ENCODE results near the gene MDFIC.
A peak's percentile ranks its signal among the peaks of the same experiment; 100 is the strongest.

MDFIC gene

GRCh38 chr7:114928060-114928459 is 6.2 kb downstream of the MDFIC start:
- DNase-seq (ENCODE audit: low spot score): no peak

- no peak for DNase-seq (ENCODE audit: low spot score)
These were observed 7.7 kb downstream of the MDFIC start for GRCh38 chr7:114929570-114929969.

- DNase-seq (ENCODE audit: low spot score): no peak
These were observed 8.3 kb downstream of the MDFIC start for GRCh38 chr7:114930107-114930661.

- no peak for DNase-seq (ENCODE audit: low spot score)
These were observed 9.1 kb downstream of the MDFIC start for GRCh38 chr7:114930829-114931655.

- DNase-seq (ENCODE audit: low spot score): no peak
These were observed 9.7 kb downstream of the MDFIC start for GRCh38 chr7:114931656-114932011.

GRCh38 chr7:114932991-114933390 is 11.1 kb downstream of the MDFIC start:
- no peak for DNase-seq (ENCODE audit: low spot score)

GRCh38 chr7:114933658-114934057 is 11.8 kb downstream of the MDFIC start:
- DNase-seq (ENCODE audit: low spot score): no peak

GRCh38 chr7:114934086-114934485 is 12.2 kb downstream of the MDFIC start:
- no peak for DNase-seq (ENCODE audit: low spot score)

GRCh38 chr7:114934713-114935112 is 12.8 kb downstream of the MDFIC start:
- no peak for DNase-seq (ENCODE audit: low spot score)

- DNase-seq (ENCODE audit: low spot score): no peak
These were observed 14.6 kb downstream of the MDFIC start for GRCh38 chr7:114936471-114936870.

GRCh38 chr7:114937446-114937845 is 15.6 kb downstream of the MDFIC start:
- DNase-seq (ENCODE audit: low spot score): no peak

GRCh38 chr7:114938785-114939184 is 16.9 kb downstream of the MDFIC start:
- no peak for DNase-seq (ENCODE audit: low spot score)

GRCh38 chr7:114939484-114940097 is 17.7 kb downstream of the MDFIC start:
- DNase-seq (ENCODE audit: low spot score): no peak

- no peak for DNase-seq (ENCODE audit: low spot score)
These were observed 18.3 kb downstream of the MDFIC start for GRCh38 chr7:114940220-114940619.

GRCh38 chr7:114941692-114942091 is 19.8 kb downstream of the MDFIC start:
- DNase-seq (ENCODE audit: low spot score): no peak

- DNase-seq (ENCODE audit: low spot score): no peak
These were observed 20.7 kb downstream of the MDFIC start for GRCh38 chr7:114942446-114943175.

- no peak for DNase-seq (ENCODE audit: low spot score)
These were observed 21.6 kb downstream of the MDFIC start for GRCh38 chr7:114943530-114943929.

GRCh38 chr7:114943953-114944744 is 22.3 kb downstream of the MDFIC start:
- DNase-seq (ENCODE audit: low spot score): no peak

- DNase-seq (ENCODE audit: low spot score): peak; percentile 85
These were observed 23.1 kb downstream of the MDFIC start for GRCh38 chr7:114944745-114945625.

- DNase-seq (ENCODE audit: low spot score): peak; percentile 14
These were observed 27.3 kb downstream of the MDFIC start for GRCh38 chr7:114949231-114949630.

- DNase-seq (ENCODE audit: low spot score): no peak
These were observed 30.4 kb downstream of the MDFIC start for GRCh38 chr7:114952296-114952695.

All from GM03348 (cell line).